ENCODE results near the gene SH3RF2.

DNA sequence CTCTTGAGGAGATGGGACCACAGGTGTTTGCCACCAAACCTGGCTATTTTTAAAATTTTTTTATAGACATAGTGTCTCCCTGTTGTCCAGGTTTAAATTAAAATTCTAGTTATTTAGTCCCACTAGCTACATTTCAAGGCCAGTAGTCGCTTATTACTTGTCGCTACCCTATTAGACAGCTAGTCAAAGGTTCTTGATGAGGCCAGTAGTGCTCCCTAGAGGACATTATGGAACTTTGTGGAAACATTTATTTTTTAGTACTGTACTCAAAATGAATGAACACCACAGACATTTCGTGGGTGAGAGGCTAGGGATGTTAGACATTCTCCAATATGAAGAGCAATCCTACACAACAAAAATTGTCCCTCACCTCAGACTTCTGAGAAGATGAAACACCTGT lies 49.2 kb upstream of the SH3RF2 start:
- TF ChIP-seq, protein P1, sequence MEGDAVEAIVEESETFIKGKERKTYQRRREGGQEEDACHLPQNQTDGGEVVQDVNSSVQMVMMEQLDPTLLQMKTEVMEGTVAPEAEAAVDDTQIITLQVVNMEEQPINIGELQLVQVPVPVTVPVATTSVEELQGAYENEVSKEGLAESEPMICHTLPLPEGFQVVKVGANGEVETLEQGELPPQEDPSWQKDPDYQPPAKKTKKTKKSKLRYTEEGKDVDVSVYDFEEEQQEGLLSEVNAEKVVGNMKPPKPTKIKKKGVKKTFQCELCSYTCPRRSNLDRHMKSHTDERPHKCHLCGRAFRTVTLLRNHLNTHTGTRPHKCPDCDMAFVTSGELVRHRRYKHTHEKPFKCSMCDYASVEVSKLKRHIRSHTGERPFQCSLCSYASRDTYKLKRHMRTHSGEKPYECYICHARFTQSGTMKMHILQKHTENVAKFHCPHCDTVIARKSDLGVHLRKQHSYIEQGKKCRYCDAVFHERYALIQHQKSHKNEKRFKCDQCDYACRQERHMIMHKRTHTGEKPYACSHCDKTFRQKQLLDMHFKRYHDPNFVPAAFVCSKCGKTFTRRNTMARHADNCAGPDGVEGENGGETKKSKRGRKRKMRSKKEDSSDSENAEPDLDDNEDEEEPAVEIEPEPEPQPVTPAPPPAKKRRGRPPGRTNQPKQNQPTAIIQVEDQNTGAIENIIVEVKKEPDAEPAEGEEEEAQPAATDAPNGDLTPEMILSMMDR (IDR thresholded peaks at IDR 0.05) = peak in 2 of 5 experiments; percentile 21 to 31
- TF ChIP-seq POLR2AphosphoS5 (IDR thresholded peaks at IDR 0.05) (no peak), POLR2A (IDR thresholded peaks at IDR 0.05) (no peak), EP300 (IDR thresholded peaks at IDR 0.05; ENCODE audit: low read depth) (no peak)
